ENCODE measurements around the gene TNRC6A.

- TF ChIP-seq YY1 (IDR thresholded peaks at IDR 0.05; ENCODE audit: insufficient read depth, insufficient read length) (no peak), ZNF274 (IDR thresholded peaks at IDR 0.05; ENCODE audit: low read depth, low read length) (no peak), SUZ12 (IDR thresholded peaks at IDR 0.05; ENCODE audit: extremely low read depth, insufficient read depth, insufficient read length) (no peak)
Observed at GRCh38 chr16:24861461-24861860, 132.0 kb downstream of the TNRC6A start.

All from NT2/D1 (cell line).